Mucosa of stomach (tissue), 1 donor: ENCODE results near the gene PRAMEF12.

Experiments
- H3K27me3 ChIP-seq: one replicate; pipeline ENCODE4 v1.7.0; 2013; ENCODE audit warnings: mild to moderate bottlenecking, low read length; ENCODE audit not compliant: control insufficient read depth, insufficient read depth
- H3K36me3 ChIP-seq: one replicate; pipeline ENCODE4 v1.7.0; 2013; ENCODE audit warnings: low read length; ENCODE audit not compliant: control insufficient read depth, insufficient read depth
- H3K4me1 ChIP-seq: one replicate; pipeline ENCODE4 v1.7.0; 2013; ENCODE audit warnings: mild to moderate bottlenecking, low read length; ENCODE audit not compliant: control insufficient read depth, insufficient read depth
- H3K4me3 ChIP-seq: one replicate; pipeline ENCODE4 v1.7.0; 2013; ENCODE audit warnings: low read length
- H3K9ac ChIP-seq: one replicate; pipeline ENCODE4 v1.7.0; 2013; ENCODE audit warnings: mild to moderate bottlenecking, low read length, moderate library complexity
- H3K9me3 ChIP-seq: one replicate; pipeline ENCODE4 v1.7.0; 2013; ENCODE audit warnings: mild to moderate bottlenecking, low read length, moderate library complexity; ENCODE audit not compliant: control insufficient read depth
- donor health status: Pancreatic carcinoma.

PRAMEF12 gene

DNA sequence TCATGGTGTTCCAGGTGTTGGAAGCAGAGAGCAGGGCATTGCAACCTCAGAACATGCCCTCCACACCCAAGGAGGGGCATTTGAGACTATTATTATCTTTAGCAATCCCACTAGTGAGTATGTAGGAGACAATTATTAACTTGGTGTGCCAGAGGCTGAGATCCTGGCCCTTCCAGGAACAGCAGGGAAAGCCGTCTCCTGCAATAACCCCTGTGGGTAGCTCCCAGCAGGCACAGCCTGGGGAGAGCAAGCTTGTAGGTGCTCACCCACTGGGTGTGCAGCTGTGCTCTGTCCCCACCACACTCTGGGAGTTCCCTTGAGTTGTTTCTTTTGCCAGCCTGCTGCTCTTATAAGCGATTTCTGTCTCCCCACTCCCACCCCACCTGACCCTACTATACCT, 17.3 kb upstream of the PRAMEF12 start:
- Histone ChIP-seq H3K4me1 (no peaks in the 10 kb centered on the region), H3K9ac (no peak overlapping the region), H3K9me3 (no peaks in the 10 kb centered on the region), H3K36me3 (no peaks in the 10 kb centered on the region), H3K27me3 (no peaks in the 10 kb centered on the region), H3K4me3 (no peak overlapping the region)

DNA sequence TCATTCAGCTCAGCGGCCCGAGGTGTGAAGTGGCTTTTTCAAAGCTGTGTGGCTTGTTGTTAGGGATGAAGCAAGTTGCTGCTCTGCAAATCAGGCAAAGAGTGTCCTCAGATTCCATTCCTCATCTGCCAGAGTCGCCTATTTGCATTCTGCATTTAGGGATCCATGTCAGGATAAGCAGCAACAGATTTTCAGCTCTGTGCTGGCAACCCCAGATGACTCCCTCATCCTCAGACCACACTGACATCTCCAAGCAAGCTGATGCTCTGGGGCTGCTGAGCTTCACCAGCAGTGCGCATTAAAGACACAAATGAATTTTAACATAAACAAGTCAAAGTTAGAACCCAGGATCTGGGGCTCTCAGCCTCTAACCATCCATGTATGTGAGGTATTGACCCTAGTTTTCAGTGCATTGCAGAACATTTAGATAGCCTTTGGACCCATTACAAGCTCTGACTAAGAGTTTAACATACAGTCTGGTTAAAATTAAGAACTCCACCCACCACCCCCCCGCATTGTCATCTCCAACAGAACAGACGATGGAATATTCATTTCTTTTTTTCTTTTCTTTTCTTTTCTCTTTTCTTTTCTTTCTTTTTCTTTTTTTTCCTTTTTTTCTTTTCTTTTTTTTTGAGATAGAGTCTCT, 16.6 kb upstream of the PRAMEF12 start:
- no peak overlapping the region for H3K4me3 ChIP-seq
- no peaks in the 10 kb centered on the region for H3K36me3 ChIP-seq
- H3K4me1 ChIP-seq, result no peaks in the 10 kb centered on the region
- no peaks in the 10 kb centered on the region for H3K9me3 ChIP-seq
- no peaks in the 10 kb centered on the region for H3K27me3 ChIP-seq
- H3K9ac ChIP-seq, result no peak overlapping the region

DNA sequence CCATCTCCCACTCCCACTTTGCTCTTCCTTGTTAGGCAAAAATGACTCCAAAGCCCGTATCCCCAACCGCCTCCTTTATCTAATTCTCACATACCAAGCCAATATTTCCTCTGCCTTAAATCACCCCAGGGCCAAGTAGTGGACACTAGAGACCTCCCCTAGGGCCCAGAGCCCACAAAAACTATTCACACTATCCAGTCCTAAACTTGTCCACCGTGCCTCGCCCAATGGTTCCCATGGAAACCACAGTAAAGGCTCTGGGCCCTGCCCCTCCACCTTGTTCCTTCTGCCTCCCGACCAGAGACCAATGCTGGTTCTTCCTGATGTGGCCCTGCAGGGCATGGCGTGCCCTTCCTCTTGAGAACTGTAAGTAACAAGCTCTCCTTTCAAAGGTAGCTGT, 15.7 kb upstream of the PRAMEF12 start:
- Histone ChIP-seq H3K4me3 (no peak overlapping the region), H3K4me1 (no peaks in the 10 kb centered on the region), H3K9ac (no peak overlapping the region), H3K9me3 (no peaks in the 10 kb centered on the region), H3K36me3 (no peaks in the 10 kb centered on the region), H3K27me3 (no peaks in the 10 kb centered on the region)

DNA sequence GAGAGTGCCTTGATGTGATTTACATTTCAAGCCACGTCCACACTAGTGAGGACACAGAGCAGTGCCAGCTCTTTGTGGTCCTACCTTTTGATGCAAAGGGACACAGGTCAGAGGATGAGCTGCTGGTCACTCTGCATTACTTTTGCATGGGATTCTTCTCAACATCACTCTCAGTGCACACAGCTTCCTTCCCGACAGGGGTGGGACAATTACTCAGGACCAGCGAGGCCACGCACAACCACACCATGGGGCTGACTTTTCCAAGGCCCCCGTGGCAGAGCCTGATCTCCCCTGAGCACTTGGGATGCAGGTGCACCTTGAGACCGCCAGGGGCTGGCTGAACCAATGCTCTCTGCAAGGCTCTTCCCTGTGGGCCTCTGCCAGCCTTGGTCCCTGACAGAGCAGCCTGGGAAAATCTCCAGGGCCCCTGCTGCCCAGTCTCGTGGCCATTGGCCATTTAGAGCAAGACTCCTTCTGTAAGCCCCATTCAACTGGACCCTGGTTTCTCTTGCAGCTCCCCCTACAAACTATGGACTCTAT, 13.2 kb upstream of the PRAMEF12 start:
- Histone ChIP-seq H3K4me3 (no peak overlapping the region), H3K9ac (no peak overlapping the region), H3K4me1 (no peaks in the 10 kb centered on the region), H3K9me3 (no peaks in the 10 kb centered on the region), H3K36me3 (no peaks in the 10 kb centered on the region), H3K27me3 (no peaks in the 10 kb centered on the region)

DNA sequence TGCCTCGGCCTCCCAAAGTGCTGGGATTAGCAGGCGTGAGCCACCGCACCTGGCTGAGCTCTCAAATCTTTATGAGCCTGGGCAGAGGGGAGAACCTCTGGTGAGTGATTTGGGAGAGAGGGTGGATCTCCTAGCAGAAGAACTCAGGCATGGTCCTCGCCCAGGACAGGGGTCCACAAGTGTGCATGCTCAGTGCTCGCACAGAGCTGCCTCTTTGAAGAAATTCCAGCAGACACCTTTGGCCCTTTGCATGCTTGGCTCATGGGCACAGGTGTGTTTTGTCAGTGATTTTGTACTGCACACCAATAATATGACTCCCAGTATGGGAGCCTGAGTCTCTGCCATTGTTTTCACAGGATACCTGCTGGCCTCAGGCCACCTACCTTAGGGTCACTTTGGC, 11.8 kb upstream of the PRAMEF12 start:
- Histone ChIP-seq H3K9me3 (no peaks in the 10 kb centered on the region), H3K9ac (no peak overlapping the region), H3K27me3 (no peaks in the 10 kb centered on the region), H3K4me1 (no peaks in the 10 kb centered on the region), H3K36me3 (no peaks in the 10 kb centered on the region), H3K4me3 (no peak overlapping the region)

DNA sequence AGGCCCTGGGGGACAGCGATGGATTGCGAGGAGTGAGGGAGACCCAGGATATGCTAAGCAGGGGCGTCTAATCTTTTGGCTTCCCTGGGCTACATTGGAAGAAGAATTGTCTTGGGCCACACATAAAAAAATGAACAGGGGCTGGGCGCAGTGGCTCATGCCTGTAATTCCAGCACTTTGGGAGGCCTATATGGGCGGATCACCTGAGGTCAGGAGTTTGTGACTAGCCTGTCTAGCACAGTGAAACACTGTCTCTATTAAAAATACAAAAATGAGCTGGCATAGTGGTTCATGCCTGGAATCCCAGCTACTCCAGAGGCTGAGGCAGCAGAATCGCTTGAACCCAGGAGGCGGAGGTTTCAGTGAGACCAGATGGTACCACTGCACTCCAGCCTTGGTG, 10.8 kb upstream of the PRAMEF12 start:
- Histone ChIP-seq H3K27me3 (no peaks in the 10 kb centered on the region), H3K9me3 (no peaks in the 10 kb centered on the region), H3K36me3 (no peaks in the 10 kb centered on the region)

DNA sequence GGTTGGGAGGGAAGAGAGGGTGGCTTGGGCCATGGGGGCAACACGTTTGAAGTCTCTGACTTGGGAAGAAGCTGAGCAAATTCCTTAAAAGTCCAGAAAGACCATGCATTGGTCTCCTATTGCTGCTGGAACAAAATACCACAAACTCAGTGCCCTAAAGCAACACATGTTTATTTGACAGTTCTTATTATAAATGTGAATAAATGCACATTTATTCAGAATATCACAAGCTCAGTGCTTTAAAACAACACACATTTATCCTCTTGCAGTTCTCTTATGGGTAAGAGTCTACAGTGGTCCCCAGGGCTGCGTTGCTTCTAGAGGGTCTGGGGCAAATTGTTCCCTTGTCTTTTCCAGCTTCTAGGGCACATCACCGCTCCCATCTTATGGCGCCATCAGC, 10.1 kb upstream of the PRAMEF12 start:
- Histone ChIP-seq H3K27me3 (no peaks in the 10 kb centered on the region), H3K4me3 (no peak overlapping the region)

More for the DNA sequence above, 10.8 kb upstream of the PRAMEF12 start:
- H3K4me1 ChIP-seq, result no peaks in the 10 kb centered on the region
- no peak overlapping the region for H3K4me3 ChIP-seq
- H3K9ac ChIP-seq, result no peak overlapping the region

DNA sequence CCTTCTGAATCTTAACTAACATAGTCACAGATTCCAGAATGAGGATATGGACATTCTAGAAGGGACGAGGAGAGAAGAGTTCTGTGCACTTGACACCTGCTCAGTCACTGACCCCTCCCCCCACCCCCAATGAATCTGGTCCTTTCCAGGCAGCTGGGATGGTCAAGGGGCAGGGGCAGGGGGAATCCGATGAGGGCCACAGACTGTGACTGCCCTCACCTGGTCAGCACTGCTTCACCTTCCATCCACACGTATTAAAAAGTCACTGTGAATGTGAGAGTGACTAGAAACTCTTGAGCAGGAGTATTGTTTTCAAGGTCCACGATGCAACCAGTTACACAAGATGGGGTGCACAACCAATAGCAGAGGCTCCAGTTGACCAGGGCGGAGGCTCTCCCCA, 9.5 kb upstream of the PRAMEF12 start:
- Histone ChIP-seq H3K36me3 (no peaks in the 10 kb centered on the region), H3K9ac (no peak overlapping the region), H3K9me3 (no peaks in the 10 kb centered on the region), H3K4me1 (no peaks in the 10 kb centered on the region), H3K27me3 (no peaks in the 10 kb centered on the region), H3K4me3 (no peak overlapping the region)

More for the DNA sequence above, 10.1 kb upstream of the PRAMEF12 start:
- no peaks in the 10 kb centered on the region for H3K4me1 ChIP-seq
- H3K9me3 ChIP-seq, result no peaks in the 10 kb centered on the region
- H3K9ac ChIP-seq, result no peak overlapping the region
- H3K36me3 ChIP-seq, result no peaks in the 10 kb centered on the region

DNA sequence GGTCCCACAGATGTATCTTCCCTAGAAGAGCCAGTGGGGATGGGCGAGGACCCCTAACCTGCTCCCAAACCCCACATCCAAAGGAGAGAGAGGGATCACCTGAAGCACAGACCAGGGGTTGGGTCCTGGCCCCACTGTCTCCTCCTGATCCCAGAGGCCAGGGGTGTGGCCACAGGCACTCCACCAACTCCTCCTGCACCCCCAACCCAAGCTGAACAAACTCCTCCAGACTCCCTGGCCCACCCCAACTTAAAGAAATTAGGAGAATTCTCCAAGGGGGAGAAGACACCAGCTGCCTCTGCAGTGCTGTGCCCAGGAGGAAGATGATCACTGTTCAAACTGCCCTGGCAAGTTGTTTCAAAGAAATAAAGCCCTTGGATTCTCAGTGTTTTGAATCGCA, 4.5 kb upstream of the PRAMEF12 start:
- Histone ChIP-seq H3K9ac (no peak overlapping the region), H3K4me1 (no peaks in the 10 kb centered on the region), H3K27me3 (no peaks in the 10 kb centered on the region)

DNA sequence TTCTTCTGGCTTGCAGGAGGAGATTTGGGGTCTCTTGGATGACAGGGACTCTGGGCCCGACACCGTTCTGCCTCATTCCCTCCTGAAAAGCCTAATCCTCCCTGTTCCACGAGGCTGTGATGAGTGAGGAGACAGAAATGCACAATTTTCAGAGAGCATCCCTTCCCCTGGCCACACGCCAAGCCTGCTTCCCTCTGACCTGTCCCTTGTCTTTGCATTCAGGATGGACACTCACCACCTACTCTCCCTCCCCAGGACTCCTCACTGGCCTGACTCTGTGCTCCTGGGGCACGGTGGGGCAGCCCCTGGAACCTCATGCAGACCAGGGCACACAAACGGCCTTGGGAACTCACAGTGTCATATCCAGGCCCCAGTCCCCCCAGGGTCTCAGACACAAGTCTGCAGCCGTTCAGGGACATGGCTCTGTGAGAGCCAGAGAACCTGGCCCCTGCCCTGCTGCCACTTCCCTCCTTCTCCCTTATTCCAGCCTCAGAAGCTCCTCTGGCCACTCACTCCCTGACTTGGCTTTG, 3.5 kb upstream of the PRAMEF12 start:
- no peaks in the 10 kb centered on the region for H3K36me3 ChIP-seq
- H3K4me3 ChIP-seq, result no peak overlapping the region
- no peaks in the 10 kb centered on the region for H3K4me1 ChIP-seq
- H3K27me3 ChIP-seq, result no peaks in the 10 kb centered on the region
- no peak overlapping the region for H3K9ac ChIP-seq
- H3K9me3 ChIP-seq, result no peaks in the 10 kb centered on the region

More for the DNA sequence above, 4.5 kb upstream of the PRAMEF12 start:
- Histone ChIP-seq H3K9me3 (no peaks in the 10 kb centered on the region), H3K4me3 (no peak overlapping the region), H3K36me3 (no peaks in the 10 kb centered on the region)

DNA sequence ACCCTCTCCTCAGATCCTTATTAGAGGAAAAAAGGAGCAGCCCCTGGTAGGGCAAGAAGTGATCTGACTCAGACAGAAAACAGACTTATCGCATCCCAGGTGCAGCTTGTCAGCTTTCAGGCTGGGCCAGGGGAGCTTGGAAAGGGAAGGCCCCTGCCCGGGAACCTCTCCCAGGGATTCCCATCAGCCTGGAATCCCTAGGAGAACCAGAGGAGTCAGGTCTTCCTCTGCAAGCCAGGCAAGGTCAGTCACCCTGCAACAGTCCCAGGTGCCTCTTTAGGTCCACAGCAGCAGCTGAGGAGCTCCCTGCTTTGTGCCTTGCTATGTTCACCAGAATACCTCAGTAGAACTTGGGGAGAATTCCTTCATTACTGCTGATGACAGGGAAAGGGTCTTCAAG, 2.9 kb upstream of the PRAMEF12 start:
- Histone ChIP-seq H3K27me3 (no peaks in the 10 kb centered on the region), H3K9me3 (no peaks in the 10 kb centered on the region), H3K9ac (no peak overlapping the region), H3K4me1 (no peaks in the 10 kb centered on the region), H3K36me3 (no peaks in the 10 kb centered on the region), H3K4me3 (no peak overlapping the region)

DNA sequence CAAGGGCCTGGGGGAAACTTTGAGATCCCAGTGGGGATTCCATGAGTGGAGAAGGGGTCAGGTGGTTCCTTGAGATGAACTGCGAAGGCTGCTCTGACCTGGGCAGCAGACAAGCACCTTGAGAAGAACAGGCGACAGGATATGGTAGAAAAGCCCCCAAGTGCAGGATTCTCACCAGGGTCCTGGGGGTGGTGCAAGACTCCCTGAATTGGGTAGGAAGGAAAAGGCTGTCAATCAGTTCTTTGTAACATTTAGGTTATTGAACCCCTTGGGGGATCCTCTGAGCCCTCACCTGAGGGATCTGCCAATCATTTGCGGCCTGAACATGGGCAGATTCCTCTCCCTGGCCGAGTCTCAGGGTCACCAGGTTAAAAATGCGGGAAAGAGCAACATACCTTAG, 2.4 kb upstream of the PRAMEF12 start:
- Histone ChIP-seq H3K27me3 (no peaks in the 10 kb centered on the region), H3K4me1 (no peaks in the 10 kb centered on the region), H3K9ac (no peak overlapping the region), H3K36me3 (no peaks in the 10 kb centered on the region), H3K4me3 (no peak overlapping the region), H3K9me3 (no peaks in the 10 kb centered on the region)
